ENCODE measurements around the gene SCAF1.

The SCAF1 gene

DNA sequence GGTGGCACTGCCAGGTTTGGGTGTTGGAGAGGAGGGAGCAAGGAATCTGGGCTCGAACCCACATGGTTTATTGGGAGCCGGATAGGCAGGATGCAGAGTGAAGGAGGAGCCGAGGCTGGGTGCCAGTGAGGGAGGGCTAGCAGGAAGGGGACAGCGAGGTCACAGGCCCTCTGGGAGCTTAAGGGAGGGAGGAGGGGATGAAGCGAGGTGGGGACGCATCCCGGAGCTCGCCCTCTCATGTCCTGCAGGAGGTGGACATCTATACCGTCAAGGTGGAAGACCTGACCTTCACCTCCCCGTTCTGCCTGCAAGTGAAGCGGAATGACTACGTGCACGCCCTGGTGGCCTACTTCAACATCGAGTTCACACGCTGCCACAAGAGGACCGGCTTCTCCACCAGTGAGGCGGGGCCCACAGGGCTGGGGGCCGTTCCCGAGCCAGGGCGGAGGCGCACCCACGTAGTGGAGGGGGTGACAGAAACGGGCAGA lies 43.9 kb downstream of the SCAF1 start:
- no peak for DNase-seq (ENCODE audit: low read depth)

DNA sequence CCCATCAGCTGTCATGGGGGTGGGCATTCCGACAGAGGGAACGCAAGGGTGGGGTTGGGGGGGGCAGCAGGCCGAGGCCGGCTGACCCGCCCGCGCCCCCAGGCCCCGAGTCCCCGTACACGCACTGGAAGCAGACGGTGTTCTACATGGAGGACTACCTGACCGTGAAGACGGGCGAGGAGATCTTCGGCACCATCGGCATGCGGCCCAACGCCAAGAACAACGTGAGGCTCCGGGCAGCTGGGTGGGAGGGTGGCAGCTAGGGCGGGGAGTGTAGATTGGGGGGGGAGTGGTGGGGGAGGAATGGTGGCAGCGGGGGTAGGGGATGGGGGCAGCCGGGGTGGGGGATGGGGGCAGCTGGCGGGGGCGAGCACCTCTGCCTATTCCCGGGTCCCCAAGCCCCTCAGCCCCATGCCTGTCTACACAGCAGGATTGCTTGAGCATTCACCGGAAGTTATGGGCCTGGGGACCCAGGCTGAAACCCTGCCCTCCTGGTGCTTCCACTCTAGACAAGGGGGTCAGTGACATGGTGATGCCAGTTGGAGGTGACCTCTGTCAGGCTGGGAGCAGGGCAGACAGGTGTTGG lies 44.6 kb downstream of the SCAF1 start:
- no peak for DNase-seq (ENCODE audit: low read depth)

- no peak for DNase-seq (ENCODE audit: low read depth)
Measured at GRCh38 chr19:49687150-49687549, 45.1 kb downstream of the SCAF1 start.

- no peak for DNase-seq (ENCODE audit: low read depth)
Measured at GRCh38 chr19:49687566-49688316, 45.7 kb downstream of the SCAF1 start.

DNA sequence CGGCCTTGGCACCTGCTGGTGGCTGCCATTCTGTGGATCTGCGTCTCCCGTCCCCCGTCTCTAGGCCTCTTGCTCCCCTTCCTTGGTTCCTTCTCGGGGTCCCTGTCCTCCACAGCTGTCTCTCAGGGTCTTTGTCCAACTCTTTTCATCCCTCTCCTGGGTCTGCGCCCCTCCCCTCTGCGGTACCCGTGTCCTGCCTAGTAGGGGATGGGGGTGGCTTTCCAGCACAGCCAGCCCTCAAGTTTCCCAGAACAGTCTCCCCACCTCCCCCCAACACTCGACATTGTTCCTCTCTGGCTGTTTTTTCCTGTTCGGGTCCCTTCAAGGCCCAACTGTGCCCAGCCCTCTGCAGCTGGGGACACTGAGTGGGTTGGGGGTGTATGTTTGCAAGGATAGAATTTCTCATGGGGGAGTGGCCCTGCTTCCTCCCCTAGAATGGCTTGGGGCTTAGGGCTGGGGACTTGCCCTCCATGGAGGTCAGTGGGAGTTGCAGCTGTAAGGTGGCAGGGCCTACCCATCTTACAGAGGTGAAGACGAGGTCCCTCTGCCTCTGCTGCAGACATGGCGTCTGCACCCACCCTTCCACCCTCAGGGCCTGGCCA lies 46.6 kb downstream of the SCAF1 start:
- DNase-seq (ENCODE audit: low read depth): no peak

- DNase-seq (ENCODE audit: low read depth): no peak
Measured at GRCh38 chr19:49689133-49690078, 47.4 kb downstream of the SCAF1 start, which contains the start of gene ADM5. Gene ADM5, plus strand, starts transcription at chr19:49689594. Its CDS starts 244 bp downstream, at chr19:49689838.

DNA sequence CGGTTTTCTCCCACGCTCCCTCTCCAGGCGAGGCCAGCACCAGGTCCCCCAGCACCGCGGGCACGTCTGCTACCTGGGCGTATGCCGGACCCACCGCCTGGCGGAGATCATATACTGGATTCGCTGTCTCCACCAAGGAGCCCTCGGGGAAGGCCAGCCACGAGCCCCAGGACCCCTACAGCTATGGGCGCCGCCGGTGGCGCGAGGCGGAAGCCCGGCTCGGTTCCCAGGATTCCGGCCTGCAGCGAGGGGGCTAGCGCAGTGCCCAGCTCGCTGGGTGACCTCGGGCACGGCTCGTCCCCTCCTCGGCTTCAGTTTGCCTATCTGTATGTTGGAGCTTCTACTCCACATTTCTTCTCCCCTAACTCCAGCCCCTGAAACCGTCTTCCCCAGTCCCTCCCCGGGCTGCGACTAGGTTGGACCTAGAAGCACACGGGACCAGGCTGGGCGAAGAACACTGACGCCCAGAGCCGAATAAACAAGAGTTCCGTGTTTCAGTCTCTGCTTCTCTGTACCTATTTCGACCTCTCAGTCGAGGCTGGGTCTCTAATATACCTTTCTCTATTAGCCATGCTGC lies 48.2 kb downstream of the SCAF1 start:
- DNase-seq (ENCODE audit: low read depth): no peak

GRCh38 chr19:49690656-49691242 lies 48.7 kb downstream of the SCAF1 start, which contains the start of gene CPT1C:
Gene CPT1C, plus strand, starts transcription at chr19:49691116. Its CDS starts 1,137 bp downstream, at chr19:49692253.
- no peak for DNase-seq (ENCODE audit: low read depth)

- peak; percentile 48 for DNase-seq (ENCODE audit: low read depth)
Measured at GRCh38 chr19:49691243-49692146, 49.5 kb downstream of the SCAF1 start.

DNA sequence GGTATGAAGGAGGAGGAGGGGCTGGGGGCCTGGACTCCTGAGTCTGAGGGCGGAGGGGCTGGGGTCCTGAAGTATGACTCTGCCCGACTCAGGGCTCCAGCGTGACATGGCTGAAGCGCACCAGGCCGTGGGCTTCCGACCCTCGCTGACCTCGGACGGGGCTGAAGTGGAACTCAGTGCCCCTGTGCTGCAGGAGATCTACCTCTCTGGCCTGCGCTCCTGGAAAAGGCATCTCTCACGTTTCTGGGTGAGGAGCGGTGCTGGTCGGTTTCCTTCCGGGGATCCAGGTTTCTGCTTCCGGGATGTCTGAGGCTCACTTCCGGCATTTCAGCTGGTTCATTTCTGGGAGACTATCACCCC lies 50.1 kb downstream of the SCAF1 start:
- DNase-seq (ENCODE audit: low read depth): no peak

GRCh38 chr19:49696115-49696514 lies 54.1 kb downstream of the SCAF1 start:
- no peak for DNase-seq (ENCODE audit: low read depth)

DNA sequence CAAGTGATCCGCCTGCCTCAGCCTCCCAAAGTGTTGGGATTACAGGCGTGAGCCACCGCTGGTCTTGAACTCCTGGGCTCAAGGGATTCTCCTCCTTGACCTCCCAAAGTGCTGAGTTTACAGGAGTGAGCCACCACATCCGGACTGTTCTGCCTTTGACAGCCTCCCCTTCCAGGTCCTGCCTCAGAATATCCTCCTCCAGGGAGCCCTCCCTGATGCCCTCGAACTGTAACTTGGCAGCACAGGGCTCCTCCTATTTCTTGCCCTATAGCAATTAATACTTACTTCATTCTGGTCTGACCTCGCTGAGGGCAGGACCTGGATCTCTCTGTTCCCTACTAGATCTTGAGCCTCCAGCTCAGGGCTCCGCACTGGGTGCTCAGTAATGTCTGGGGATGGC lies 54.9 kb downstream of the SCAF1 start:
- DNase-seq (ENCODE audit: low read depth): no peak

GRCh38 chr19:49699364-49699763 lies 57.4 kb downstream of the SCAF1 start:
- DNase-seq (ENCODE audit: low read depth): no peak

DNA sequence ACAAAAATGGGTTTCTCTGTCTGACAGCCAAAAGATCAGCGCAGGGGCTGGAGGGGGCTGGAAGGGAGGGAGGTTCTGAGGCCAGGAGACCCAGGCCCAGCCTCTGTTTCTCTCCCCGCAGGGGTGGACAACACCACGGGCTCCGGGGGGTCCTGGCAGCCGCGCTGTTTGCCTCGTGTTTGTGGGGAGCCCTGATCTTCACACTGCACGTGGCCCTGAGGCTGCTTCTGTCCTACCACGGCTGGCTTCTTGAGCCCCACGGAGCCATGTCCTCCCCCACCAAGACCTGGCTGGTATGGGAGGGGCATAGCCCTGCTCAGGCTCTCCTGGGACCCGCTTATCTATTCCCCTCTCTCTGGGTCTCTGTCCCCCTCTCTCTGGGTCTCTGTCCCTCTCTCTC lies 58.6 kb downstream of the SCAF1 start:
- no peak for DNase-seq (ENCODE audit: low read depth)

- no peak for DNase-seq (ENCODE audit: low read depth)
Measured at GRCh38 chr19:49701271-49701786, 59.3 kb downstream of the SCAF1 start.

DNA sequence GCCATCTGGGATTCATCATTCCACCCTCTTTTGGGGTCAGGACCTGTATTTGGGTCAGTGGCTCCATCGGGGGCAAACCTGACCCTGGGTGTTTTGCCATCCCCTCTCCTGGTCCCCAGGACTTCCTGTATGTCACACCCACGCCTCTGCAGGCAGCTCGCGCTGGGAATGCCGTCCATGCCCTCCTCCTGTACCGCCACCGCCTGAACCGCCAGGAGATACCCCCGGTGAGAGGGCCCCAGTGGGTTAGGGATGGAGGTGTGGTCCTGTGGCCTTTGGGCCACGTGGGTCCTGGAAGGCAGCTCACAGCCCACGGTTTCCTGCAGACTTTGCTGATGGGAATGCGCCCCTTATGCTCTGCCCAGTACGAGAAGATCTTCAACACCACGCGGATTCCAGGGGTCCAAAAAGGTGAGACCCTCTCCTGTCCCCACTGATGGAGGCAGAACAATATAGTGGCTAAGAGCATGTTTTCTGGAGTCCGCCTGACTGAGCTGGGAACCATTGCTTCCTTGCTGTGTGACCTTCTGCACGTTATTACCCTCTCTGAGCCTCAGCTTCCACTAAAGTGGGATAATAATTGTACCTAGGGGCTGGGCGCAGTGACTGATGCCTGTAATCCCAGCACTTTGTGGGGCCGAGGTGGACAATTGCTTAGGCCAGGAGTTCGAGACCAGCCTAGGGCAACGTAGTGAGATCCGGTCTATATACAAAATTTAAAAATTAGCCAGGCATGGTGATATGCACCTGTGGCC lies 63.1 kb downstream of the SCAF1 start:
- DNase-seq (ENCODE audit: low read depth): no peak

DNA sequence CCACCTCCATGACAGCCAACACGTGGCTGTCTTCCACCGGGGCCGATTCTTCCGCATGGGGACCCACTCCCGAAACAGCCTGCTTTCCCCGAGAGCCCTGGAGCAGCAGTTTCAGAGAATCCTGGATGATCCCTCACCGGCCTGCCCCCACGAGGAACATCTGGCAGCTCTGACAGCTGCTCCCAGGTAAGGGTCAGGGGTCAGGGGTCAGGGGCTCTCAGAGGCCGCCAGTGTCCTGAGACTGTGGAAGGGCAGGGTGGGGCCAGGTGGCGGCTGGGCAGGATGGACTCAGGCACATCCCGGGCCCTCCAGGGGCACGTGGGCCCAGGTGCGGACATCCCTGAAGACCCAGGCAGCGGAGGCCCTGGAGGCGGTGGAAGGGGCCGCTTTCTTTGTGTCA lies 63.9 kb downstream of the SCAF1 start:
- no peak for DNase-seq (ENCODE audit: low read depth)
